Measurements from ENCODE around the gene TMEM204.

DNA sequence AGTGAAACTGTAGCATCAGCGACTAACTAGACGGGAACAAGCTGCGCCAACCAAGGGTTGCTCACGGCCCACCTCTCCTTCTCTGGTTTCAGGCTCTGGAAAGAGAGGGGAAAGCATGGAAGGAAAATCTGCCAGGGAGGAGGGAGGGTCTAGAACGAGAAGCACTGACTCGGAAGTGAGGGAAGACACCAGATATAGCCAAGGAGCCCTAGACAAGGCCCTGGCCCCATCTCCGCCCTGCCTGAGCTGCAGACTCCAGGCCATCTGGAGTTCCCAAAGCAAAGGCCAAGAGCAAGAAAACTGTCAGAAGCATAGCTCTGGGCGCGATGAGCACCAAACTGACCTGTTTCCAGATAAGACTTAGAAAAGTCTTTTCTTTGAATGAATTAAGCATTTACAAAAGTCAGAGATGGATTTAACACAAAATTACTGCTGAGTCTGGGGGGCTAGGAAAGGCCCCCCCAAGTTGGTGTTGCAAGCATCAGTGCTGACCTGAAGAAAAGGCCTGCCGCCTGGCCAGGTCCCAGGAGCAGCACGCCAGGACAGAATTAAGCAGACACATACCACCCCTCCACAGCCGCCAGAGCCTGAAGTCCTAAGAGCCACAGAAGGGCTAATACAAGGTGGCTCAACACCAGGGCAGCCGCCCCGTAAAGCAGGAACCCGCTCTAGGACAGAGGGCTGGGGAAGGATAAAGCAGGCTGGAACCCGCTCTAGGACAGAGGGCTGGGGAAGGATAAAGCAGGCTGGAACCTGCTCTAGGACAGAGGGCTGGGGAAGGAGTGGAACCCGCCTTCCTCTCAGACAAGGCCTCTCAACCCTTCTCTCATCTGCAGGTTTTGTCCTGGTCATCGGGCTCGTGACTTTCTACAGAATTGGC is 20.7 kb downstream of the TMEM204 start:
- TF ChIP-seq ESRRG (CRISPR knock-in tag; IDR thresholded peaks at IDR 0.05) (no peak), PATZ1 (CRISPR knock-in tag; IDR thresholded peaks at IDR 0.05; ENCODE audit: borderline replicate concordance) (no peak), CREB5 (CRISPR knock-in tag; IDR thresholded peaks at IDR 0.05; ENCODE audit: low read depth) (no peak), ARNTL (CRISPR knock-in tag; IDR thresholded peaks at IDR 0.05; ENCODE audit: borderline replicate concordance, low read depth) (no peak), ISL1 (CRISPR knock-in tag; IDR thresholded peaks at IDR 0.05) (no peak), ZNF565 (CRISPR knock-in tag; conservative IDR thresholded peaks at IDR 0.05; ENCODE audit: low read depth) (no peak), ZC3H10 (CRISPR knock-in tag; IDR thresholded peaks at IDR 0.05) (no peak), GLIS3 (CRISPR knock-in tag; IDR thresholded peaks at IDR 0.05) (no peak), TOX (CRISPR knock-in tag; IDR thresholded peaks at IDR 0.05; ENCODE audit: borderline replicate concordance) (no peak)
- TF ChIP-seq, protein P1, sequence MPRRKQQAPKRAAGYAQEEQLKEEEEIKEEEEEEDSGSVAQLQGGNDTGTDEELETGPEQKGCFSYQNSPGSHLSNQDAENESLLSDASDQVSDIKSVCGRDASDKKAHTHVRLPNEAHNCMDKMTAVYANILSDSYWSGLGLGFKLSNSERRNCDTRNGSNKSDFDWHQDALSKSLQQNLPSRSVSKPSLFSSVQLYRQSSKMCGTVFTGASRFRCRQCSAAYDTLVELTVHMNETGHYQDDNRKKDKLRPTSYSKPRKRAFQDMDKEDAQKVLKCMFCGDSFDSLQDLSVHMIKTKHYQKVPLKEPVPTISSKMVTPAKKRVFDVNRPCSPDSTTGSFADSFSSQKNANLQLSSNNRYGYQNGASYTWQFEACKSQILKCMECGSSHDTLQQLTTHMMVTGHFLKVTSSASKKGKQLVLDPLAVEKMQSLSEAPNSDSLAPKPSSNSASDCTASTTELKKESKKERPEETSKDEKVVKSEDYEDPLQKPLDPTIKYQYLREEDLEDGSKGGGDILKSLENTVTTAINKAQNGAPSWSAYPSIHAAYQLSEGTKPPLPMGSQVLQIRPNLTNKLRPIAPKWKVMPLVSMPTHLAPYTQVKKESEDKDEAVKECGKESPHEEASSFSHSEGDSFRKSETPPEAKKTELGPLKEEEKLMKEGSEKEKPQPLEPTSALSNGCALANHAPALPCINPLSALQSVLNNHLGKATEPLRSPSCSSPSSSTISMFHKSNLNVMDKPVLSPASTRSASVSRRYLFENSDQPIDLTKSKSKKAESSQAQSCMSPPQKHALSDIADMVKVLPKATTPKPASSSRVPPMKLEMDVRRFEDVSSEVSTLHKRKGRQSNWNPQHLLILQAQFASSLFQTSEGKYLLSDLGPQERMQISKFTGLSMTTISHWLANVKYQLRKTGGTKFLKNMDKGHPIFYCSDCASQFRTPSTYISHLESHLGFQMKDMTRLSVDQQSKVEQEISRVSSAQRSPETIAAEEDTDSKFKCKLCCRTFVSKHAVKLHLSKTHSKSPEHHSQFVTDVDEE (CRISPR knock-in tag; IDR thresholded peaks at IDR 0.05): no peak
